GM21825 (cell line): ENCODE results near the gene CEP89.
A peak's percentile ranks its signal among the peaks of the same experiment; 100 is the strongest.
"Not testable (repeated sequence)": the region's sequence is repeated elsewhere in the genome, so short reads cannot be mapped to it uniquely, and the experiment has no call there.

Experiments
- ATAC-seq: cut with Tn5 transposase; IDR thresholded peaks from one replicate; pipeline ENCODE4 v1.9.1; 2021; ENCODE audit warnings: mild to moderate bottlenecking, moderate library complexity; ENCODE audit not compliant: unreplicated experiment

CEP89 gene

DNA sequence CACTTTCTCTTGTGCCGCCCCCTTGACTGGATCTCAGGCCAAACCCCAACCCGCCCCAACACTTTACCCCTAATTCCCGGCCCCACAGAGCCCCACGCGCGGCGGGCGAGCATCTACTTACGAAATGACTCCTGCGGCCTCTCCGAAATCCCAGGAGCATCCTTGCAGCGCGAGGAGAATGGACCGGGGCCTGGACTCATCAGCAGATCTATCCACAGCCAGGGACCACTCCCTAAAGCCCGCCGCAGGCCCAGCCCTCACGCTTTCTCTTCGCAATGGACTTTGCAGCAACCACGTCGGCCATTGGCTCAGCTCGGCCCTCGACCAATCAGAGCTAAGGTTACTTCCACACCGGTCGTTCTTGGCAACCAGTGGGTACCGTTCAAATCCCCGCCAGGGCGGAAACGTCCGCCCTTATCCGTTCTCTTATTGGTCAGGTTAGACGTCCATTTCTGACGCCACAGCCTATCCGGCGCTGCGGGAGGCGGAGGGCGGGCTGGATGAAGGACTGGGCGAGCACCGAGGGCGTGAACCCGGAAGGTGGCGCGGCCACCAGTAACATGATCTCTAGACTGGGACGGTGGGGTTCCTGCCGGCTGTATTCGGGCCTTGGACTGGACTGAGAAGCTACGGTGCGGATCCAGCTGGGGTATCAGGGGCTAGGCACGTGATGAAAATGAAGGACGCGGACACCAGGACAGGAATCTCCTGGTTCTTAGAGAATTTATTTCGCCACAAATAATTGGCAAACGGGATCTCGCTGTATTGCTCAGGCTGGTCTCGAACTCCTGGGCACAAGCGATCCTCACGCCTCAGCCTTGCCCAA lies at the start of gene CEP89, which contains the start of gene FAAP24:
TSS of gene CEP89 (minus strand) at position 244 of the 826 bp plus-strand sequence. CDS start at position 160, 84 bp downstream.
TSS of gene FAAP24 (plus strand) at position 528 of the 826 bp plus-strand sequence. CDS start 955 bp downstream, outside the sequence.
- peak; percentile 98 for ATAC-seq

DNA sequence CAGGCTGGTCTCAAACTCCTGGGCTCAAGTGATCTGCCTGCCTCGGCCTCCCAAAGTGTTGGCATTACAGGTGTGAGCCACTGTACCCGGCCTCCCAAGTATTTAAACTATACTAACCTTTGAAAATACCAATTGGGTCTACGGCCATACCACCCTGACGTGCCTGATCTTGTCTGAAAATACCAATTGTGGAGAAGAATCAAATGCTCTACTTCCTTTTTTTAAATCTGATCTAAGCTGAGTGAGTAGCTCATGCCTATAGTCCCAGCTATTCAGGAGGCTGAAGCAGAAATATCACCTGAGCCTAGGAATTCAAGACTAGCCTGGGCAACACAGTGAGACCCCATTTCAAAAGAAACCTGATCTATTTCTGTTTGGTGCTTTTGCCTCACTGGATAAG lies 39.1 kb upstream of the CEP89 start:
- not testable (repeated sequence) for ATAC-seq

DNA sequence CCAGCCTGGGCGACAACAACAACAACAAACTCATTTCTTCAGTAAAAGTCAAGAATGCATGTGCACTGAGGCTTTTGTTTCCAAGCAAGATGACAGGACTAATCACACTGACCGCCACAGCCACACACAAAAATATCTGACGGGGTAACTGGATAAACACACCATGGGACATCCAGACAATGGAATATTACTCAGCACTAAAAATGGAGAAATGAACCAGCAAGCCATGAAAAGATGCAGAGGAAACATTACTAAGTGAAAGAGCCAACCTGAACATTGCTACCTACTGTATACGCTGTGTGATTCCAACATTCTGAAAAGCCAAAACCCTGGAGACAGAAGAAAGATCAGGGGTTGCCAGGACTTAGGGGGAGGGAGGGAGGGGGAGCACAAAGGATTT lies 37.0 kb upstream of the CEP89 start:
- no peak for ATAC-seq

DNA sequence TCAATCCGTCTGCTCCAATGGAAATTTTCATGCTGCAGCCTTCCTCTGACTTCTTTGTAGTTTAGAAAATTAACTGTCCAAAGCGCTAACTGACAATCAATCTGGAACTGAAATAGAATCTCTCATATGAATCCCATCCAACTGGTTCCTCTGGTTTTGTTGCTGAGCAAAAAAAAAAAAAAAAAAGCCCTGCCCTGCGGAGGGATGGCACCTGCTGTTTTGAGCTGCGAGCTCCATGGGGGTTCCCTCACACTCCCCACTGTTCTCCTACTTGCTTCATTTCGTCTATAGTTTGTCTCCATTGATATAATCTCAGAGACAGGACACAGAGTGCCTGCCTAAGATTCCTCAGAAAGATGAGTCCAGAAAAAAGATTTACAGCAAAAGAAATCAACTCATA lies 33.7 kb upstream of the CEP89 start:
- ATAC-seq = no peak

DNA sequence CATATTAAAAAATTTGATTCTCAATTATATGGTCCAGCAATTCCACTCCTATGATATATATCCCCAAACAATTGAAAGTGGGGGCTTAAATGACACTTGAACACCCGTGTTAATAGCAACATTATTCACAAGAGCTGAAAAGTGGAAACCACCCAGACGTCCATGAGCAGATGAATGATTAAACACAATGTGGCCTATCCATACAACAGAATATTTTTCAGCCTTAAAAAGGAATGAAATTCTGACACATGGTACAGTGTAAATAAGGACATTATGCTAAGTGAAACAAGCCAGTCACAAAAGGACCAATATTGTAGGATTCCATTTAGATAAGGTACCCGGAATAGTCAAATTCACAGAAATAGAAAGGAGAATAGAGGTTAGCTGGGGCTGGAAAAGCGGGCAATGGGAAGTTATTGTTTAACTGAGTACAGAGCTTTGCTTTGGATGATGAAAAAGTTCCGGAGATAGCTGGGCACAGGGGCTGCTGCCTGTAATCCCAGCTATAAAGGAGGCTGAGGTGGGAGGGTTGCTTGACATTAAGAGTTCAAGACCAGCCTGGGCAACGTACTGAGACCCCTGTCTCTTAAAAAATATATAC lies 31.8 kb upstream of the CEP89 start:
- ATAC-seq = not testable (repeated sequence)

DNA sequence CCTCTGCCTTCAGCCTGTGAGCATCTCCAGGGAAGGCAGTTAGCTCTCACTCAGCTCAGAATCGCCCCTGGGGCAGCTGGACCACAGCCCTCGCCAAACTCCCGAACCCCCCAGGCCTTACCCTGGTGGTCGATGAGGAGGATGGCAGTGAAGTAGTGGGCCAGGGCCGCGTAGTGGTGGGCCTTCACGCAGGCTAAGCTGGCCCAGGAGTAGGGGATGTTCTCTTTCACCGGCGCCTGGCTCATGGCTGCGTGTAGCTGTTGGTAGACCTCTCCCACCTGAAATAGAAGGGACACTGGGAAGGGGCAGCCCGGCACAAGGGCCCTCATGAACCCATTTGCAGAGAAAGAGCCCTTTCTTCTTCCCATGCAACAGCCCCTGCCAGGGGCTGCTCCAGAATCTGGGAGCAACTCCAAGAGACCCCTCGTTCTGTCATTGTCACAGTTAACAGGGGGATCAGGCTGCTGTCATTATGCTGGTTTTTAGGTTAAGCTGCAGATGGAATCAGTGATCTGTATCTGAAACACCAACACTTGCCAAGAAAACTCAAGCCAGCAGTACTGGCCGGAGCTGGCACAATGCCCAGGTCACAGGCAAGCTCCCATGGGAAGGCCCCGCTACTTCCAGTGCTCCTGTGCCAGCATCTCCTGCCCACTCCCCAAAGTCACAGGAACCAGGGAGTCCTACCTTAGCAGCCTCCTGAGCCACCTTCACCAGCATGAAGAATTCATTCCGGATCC lies 30.5 kb upstream of the CEP89 start:
- ATAC-seq = not testable (repeated sequence)

DNA sequence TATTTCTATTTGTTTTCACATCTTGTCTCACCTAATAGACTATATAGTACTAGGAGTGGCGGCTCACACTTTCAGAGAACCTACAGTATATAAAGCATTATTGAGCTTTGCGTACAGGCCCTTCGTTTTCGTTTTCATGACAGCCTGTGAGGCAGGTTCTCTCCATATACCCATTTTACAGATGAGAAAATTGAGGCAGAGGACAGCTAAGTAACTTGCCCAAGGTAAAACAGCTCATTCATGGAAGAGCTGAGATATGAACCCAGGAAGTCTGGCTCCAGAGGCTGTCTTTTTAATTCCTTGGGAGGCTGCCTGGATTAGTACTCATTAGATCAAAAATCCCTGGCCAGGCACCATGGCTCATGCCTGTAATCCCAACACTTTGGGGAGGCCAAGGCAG lies 29.2 kb upstream of the CEP89 start:
- ATAC-seq = no peak

DNA sequence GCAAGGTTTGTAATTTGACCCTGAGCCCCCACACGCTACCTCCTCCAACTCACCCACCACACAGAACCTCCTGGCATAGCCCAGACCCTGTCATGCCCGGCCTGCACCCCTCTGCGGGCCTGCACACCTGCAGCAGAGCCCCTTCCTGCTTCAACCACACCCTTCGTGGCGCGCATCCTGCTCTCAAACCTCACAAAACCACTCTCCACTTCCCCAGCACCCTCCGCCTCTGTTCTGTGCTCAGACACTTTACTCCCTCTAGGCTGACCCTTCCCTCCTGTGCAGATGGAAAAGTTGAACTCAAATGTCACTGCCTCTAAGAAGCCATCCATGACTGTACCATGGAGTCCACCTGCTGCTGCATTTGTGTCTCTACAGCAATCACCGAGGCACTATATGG lies 28.8 kb upstream of the CEP89 start:
- no peak for ATAC-seq

DNA sequence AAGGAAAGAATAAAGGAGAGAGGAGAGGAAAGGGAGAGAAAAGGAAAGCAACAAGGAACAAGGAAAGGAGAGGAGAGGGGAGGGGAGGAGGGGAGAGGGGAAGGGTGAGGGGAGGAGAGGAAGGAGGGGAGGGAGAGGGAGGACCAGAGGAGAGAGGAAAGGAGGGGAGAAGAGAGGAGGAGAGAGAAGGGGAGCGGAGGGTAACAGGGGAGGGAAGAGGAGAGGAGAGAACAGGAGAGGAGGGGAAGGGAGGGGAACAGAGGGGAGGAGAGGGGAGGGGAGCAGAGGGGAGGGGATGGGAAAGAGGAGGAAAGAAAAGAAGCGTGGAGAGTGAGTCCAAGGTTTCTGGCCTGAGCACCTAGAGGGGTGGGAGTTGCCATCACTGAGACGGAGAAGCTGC lies 27.0 kb upstream of the CEP89 start:
- no peak for ATAC-seq

DNA sequence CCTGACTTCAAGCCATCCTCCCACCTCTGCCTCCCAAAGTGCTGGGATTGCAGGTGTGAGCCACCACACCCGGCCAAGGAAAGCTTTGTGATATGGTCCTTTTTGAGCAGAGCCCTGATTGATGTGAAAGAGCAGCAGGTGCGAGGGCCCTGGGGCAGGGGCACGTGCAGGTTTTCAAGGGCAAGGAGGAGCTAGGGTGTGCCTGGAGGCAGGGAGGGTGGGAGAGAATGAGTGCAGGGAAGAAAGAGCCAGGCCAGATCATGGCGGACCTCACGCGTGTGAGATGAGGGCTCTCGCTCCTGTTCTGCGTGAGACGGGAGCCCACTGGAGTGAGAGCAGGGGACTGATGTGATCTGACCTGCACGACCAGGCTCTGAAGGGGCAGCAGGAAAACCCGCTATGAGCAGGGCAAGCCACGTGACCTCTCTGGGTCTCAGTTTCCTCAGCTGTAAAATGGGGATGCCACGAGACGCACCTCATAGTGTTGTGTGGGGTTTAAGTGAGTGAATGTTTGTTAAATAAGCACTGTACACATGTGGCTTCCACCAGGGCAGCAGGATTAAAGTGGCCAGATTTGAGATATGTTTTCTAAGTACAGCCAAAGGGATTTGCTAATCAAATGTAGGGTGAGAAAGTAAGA lies 26.1 kb upstream of the CEP89 start:
- ATAC-seq = no peak

DNA sequence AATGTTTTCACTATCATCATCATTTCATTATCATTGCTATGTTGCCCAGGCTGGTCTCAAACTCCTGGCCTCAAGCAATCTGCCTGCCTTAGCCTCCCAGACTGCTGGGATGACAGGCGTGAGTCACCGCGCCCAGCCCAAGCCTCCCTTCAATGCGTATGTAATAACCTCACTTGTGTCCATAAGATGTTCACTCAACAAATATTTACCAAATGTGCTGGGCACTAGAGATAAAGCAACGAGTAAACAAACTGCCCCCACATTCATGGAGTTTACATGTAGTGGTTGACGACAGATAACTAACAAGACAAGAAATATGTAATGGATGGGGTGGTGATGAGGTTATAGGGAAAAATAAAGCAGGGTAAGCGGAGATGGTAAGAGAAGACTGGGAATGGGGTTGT lies 25.3 kb upstream of the CEP89 start:
- not testable (repeated sequence) for ATAC-seq

DNA sequence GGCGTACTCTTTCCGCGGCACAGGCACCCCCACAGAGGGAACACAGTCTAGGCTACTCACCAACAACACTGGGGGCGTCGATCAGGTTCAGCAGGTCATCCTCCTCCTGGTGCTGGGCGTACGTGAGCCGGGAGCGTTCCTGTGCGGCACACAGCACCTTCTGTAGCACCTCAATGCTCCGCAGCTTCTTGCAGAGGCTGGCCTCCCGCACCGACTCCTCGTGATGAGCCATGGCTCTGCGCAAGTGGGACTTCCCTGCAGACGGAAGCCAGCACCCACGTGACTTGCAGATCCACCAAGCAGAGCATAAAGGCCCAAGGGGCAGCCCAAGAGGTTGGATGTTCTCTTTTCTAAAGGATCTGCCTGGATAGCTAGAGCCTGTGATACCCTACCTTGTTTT lies 24.2 kb upstream of the CEP89 start:
- not testable (repeated sequence) for ATAC-seq

DNA sequence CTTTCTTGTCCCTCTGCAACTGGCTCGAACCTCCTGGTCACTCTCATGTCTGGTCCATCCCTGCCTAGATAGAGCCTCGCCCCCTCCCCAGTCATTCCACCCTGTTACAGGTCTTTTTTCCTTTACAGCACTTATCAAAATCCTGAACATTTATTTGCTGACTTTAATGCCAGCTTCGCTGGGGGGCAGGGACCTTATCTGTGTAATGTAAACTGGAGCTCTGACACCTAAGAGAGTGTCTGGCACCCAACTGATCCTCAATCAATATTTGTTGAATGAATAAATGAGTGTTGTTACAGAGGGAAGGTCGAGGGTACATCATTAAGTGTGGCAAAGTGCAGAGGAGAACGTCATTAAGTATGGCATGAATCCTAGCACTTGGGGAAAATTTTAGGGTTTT lies 17.0 kb upstream of the CEP89 start:
- ATAC-seq = no peak

DNA sequence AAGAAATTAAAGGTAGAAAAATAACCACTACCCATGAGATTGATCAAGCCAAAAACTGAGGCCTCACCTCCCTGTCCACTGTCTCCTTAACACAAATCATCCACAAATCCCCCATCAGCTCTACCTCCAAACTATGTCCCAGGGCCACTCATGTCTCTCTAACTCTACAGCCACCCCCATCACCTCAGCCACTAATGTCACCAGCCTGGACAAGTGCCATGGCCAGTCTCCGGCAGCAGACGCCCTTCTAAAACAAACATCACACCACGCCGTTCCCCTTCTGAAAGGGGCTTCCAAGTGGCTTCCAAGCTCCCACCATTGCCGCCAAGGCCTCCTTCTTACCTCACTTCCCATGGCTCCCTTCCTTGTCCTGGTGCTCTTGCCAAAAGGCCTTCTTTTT lies 16.5 kb upstream of the CEP89 start:
- not testable (repeated sequence) for ATAC-seq

DNA sequence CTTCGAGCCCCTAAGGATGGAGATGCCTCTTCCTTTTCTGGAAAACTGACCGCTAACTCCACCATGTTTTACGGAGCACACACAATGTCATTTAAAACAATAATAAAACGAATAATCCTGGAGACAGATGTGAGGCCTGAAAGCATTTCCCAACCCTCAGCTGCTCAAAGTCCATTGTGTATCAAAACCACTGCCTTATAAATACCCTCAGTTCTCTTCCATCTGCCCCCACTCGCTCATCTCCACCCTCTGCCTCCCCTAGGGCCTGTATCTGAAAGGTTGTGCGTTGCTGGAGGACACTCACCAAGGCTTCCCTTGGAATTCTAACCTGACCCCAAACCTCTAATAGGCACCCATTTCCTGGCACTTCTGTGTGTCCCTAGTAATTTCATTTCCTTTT lies 10.7 kb upstream of the CEP89 start:
- not testable (repeated sequence) for ATAC-seq

DNA sequence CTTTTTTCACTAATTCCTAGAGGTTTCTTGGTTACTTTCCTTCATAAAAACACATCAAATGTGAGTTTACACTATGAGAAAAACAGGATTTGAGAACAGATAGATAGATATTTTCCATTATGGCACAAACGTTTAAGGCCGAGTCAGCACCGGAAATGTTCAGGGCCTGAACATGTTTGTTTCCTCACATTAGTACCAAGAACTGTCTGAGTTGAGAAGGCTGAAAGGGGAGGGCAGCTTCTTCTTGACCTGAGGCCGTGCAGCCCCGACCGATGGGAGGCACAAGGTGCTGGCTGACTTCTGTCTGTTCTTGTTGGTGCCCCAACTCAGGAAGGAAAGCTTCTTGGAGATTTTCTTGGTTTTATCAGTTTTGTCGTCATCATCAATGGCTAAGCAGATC lies 8.0 kb upstream of the CEP89 start:
- ATAC-seq = not testable (repeated sequence)

DNA sequence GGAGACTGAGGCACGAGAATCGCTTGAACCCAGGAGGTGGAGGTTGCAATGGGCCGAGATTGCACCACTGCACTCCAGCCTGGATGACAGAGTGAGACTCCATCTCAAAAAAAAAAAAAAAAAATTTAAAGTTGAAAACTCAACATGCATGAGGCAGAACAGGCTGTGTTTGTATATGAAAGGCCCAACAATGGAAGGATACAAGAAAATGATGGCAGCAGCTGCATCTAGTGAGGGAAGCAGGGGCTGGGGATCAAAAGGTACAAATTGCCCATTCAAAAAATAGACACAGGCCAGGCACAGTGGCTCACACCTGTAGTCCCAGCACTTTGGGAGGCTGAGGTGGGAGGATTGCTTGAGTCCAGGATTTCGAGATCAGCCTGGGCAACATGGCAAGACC lies 6.1 kb upstream of the CEP89 start:
- not testable (repeated sequence) for ATAC-seq

DNA sequence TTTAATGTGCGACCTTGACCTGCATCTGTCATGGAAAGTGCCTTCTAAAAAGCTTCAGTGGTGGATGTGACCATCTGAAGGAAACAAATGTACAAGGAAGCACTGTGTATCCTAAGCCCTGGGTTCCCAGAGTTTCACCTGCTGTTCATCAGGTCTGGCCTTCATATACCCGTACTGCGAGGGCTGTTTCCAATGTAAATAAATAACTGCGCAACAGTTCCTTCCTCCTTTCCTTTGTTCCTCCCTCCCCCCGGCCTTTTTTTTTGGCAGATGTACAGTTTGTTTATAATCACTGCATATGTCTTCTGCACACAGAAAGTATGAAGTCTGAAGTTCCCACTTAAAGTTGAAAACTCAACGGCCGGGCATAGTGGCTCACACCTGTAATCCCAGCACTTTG lies 5.5 kb upstream of the CEP89 start:
- ATAC-seq = no peak

DNA sequence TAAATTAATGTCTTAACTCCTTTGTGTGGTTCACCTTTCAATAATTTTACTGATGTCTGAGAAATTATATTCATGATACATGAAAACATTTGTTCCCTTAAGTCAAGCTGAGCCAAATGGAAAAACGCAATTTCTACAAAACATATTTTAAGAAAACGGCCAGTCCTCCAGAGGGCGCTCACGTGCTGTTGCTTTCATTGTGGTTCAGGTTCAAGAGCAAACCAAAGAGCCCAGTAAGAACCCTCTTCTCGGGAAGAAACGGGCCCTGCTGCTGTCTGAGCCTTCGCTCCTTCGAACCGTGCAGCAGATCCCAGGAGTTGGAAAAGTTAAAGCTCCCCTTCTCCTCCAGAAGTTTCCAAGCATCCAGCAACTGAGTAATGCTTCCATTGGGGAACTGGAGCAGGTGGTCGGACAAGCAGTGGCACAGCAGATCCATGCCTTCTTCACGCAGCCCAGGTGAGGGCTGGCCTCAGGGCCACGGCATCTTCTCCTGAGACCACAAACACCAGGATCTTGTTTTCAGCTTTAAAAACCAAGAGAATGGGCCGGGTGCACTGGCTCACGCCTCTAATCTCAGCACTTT lies 4.6 kb upstream of the CEP89 start:
- no peak for ATAC-seq

DNA sequence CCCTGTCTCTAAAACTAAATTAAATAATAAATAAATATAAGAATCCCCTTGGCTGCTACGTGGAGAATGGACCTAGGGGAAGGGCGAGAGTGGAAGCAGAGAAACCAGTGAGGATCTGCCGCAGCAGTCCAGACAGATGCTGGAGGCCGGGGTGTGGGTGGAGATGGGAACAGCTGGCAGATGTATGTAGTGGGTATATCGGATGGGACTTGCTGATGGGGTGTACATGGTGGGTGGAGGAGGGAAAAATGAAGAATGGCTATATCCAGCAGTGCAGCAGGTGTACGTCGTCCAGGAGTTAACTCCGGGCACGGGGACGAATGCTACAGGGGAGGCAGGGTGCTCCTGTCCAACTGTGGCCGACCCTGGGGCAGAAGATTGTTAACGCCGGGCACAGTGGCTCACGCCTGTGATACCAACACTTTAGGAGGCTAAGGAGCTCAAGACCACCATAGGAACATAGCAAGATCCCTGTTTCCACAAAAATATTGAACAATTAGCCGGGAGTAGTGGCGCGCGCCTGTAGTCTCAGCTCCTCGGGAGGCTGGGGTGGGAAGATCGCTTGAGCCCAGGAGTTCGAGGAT lies 654 bp downstream of the CEP89 start:
- no peak for ATAC-seq
